PC-9 (cell line): ENCODE data around the gene DICER1. TPM values are rescaled to one million over a fixed set of nuclear protein-coding genes. Genes with fewer than 3 reads are reported as not detected.

Source experiments
- BruUV-seq: library from RNA; stranded (reverse); fragments of 400-500 nt; replicated peaks from 2 replicates; lab custom pipeline; 2021; lab: Mats Ljungman, UMichigan
- CTCF ChIA-PET: fragments of 300-600 bp; sonication (Branson Sonifier 250); formaldehyde crosslinking; loops from one replicate; lab custom pipeline; 2022; ENCODE audit warnings: antibody characterized with exemption; lab: Charles Lee
- POLR2A ChIA-PET: fragments of 300-600 bp; sonication (Branson Sonifier 250); formaldehyde crosslinking; loops from one replicate; lab custom pipeline; 2022; ENCODE audit warnings: antibody characterized with exemption; ENCODE audit not compliant: unreplicated experiment; lab: Charles Lee
- DNase-seq, 2 experiments: peaks; one replicate each; pipeline versions ENCODE4 v3.0.0 to v3.0.0-alpha.2; 2015 to 2022; ENCODE audit warnings: mixed read lengths in 1 of 2
- H2AFZ ChIP-seq: fragments of 200-600 bp; sonication (generic); 2 replicates; pipeline ENCODE4 v1.8.1; 2017; ENCODE audit warnings: antibody characterized with exemption
- H3F3A ChIP-seq: fragments of 200-600 bp; sonication (generic); 2 replicates; pipeline ENCODE4 v1.8.1; 2017; ENCODE audit warnings: antibody characterized with exemption, mild to moderate bottlenecking, low read depth; ENCODE audit not compliant: insufficient read depth
- H3K27ac ChIP-seq: fragments of 200-600 bp; sonication (generic); 2 replicates; pipeline ENCODE4 v1.6.1; 2016; ENCODE audit warnings: mixed run types
- H3K27me3 ChIP-seq: fragments of 200-600 bp; sonication (generic); 2 replicates; pipeline ENCODE4 v1.6.1; 2016; ENCODE audit warnings: low read depth, mixed run types; ENCODE audit not compliant: insufficient read depth
- H3K36me3 ChIP-seq: fragments of 200-600 bp; sonication (generic); 2 replicates; pipeline ENCODE4 v1.6.1; 2016; ENCODE audit warnings: low read depth, mixed run types
- H3K4me1 ChIP-seq: fragments of 200-600 bp; sonication (generic); replicated peaks from 2 replicates; pipeline ENCODE4 v1.6.1; 2016; ENCODE audit warnings: mixed run types; ENCODE audit not compliant: insufficient read depth
- H3K4me2 ChIP-seq: fragments of 200-600 bp; sonication (generic); 2 replicates; pipeline ENCODE4 v1.6.1; 2017; ENCODE audit warnings: mixed run types
- H3K4me3 ChIP-seq: fragments of 200-600 bp; sonication (generic); 2 replicates; pipeline ENCODE4 v1.6.1; 2016; ENCODE audit warnings: mixed run types
- H3K79me2 ChIP-seq: fragments of 200-600 bp; sonication (generic); 2 replicates; pipeline ENCODE4 v1.6.1; 2017; ENCODE audit warnings: low read depth, mixed run types
- H3K9me2 ChIP-seq: fragments of 200-600 bp; sonication (generic); 2 replicates; pipeline ENCODE4 v1.8.1; 2017; ENCODE audit warnings: mild to moderate bottlenecking; ENCODE audit not compliant: insufficient read depth
- H3K9me3 ChIP-seq: fragments of 200-600 bp; sonication (generic); 2 replicates; pipeline ENCODE4 v1.8.1; 2016; ENCODE audit warnings: low read depth; ENCODE audit not compliant: insufficient read depth
- H4K20me1 ChIP-seq: fragments of 200-600 bp; sonication (generic); 2 replicates; pipeline ENCODE4 v1.8.1; 2017; ENCODE audit not compliant: insufficient read depth
- EZH2 ChIP-seq: fragments of 200-600 bp; sonication (generic); IDR thresholded peaks from 2 replicates; pipeline ENCODE4 v1.8.0; 2017; ENCODE audit warnings: antibody characterized with exemption, low read depth
- intact Hi-C: fragments of 100-400 bp; cut with micrococcal nuclease; formaldehyde crosslinking; loops from one replicate; pipeline ENCODE4 v1.10.0; 2022; ENCODE audit not compliant: unreplicated experiment
- total RNA-seq: library from RNA; stranded (reverse); gene quantifications from 2 replicates; pipeline ENCODE4 v1.2.3, GENCODE V29; 2021
- TF ChIP-seq, protein P1 (sequence below): fragments of 200-600 bp; sonication (generic); conservative IDR thresholded peaks from 2 replicates; pipeline ENCODE4 v1.6.1; 2017; ENCODE audit warnings: mixed run types, antibody characterized with exemption, mild to moderate bottlenecking, moderate library complexity

Gene DICER1
- total RNA-seq, 1 experiment from 2014 or later, result 15.1 TPM

DNA sequence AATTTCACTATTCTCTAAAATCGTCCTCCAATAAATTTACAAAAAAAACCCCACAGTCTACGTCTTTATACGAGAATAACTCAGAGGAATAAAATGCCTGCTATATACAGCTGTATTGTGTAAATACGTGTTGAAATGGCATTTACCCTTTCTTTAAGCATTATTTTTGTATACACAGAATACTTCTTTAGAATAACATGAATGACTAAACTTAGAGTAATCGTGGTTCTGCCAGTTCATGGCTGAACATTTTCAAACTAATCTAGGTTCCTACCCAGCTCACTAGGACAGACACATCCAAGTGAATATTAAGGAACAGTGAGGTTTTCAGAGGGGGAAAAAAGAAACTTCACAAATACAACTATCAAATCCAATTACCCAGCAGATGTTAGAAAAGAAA is 24.6 kb downstream of the DICER1 start:
- H3K36me3 ChIP-seq, result 0 out of 2 replicates have a peak, but pooled peaks cover 5% of the 10 kb centered on the region
- H3K4me3 ChIP-seq, result no peak overlapping the region
- H3K79me2 ChIP-seq, result 0 out of 2 replicates have a peak, but pooled peaks cover 9% of the 10 kb centered on the region
- no peaks in the 10 kb centered on the region for H3K27me3 ChIP-seq
- H3K9me2 ChIP-seq, result no peaks in the 10 kb centered on the region
- H3K4me1 ChIP-seq, result no peaks in the 10 kb centered on the region
- no peak overlapping the region for H2AFZ ChIP-seq
- no peak overlapping the region for H3K4me2 ChIP-seq
- intact Hi-C loops, result no loop called here
- no peak for TF ChIP-seq EZH2
- TF ChIP-seq, protein P1, sequence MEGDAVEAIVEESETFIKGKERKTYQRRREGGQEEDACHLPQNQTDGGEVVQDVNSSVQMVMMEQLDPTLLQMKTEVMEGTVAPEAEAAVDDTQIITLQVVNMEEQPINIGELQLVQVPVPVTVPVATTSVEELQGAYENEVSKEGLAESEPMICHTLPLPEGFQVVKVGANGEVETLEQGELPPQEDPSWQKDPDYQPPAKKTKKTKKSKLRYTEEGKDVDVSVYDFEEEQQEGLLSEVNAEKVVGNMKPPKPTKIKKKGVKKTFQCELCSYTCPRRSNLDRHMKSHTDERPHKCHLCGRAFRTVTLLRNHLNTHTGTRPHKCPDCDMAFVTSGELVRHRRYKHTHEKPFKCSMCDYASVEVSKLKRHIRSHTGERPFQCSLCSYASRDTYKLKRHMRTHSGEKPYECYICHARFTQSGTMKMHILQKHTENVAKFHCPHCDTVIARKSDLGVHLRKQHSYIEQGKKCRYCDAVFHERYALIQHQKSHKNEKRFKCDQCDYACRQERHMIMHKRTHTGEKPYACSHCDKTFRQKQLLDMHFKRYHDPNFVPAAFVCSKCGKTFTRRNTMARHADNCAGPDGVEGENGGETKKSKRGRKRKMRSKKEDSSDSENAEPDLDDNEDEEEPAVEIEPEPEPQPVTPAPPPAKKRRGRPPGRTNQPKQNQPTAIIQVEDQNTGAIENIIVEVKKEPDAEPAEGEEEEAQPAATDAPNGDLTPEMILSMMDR, result no peak
- H4K20me1 ChIP-seq, result no peaks in the 10 kb centered on the region
- ChIA-PET POLR2A (no interaction called here), CTCF (no interaction called here)
- H3K9me3 ChIP-seq, result no peaks in the 10 kb centered on the region
- no peak for DNase-seq
- no peak overlapping the region for H3K27ac ChIP-seq
- no peaks in the 10 kb centered on the region for H3F3A ChIP-seq
- BruUV-seq, result no TSS peak

DNA sequence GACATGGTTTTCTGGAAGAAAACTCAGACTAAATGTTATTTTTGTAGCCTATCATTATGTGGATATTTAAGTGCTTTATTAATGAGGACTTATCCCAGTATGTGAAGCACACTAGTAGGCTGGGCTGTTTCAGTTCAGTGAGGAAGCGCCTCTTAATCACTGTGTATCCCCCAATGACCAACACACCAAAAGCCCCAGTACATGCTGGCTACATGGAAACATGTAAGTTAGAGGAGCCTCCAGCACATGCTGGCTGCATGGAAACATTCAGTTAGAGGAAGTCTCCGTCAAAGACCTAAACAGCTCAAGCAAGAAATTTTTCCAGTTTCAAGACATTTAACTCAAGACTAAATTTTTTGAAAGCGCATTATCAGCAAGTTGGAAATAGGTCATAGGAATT is 26.8 kb downstream of the DICER1 start:
- H2AFZ ChIP-seq, result no peak overlapping the region
- no peak overlapping the region for H3K4me3 ChIP-seq
- 0 out of 2 replicates have a peak, but pooled peaks cover 5% of the 10 kb centered on the region for H3K36me3 ChIP-seq
- ChIA-PET POLR2A (no interaction called here), CTCF (no interaction called here)
- H3K27ac ChIP-seq, result no peak overlapping the region
- no peaks in the 10 kb centered on the region for H3K9me3 ChIP-seq
- H4K20me1 ChIP-seq, result no peaks in the 10 kb centered on the region
- intact Hi-C loops, result no loop called here
- no peaks in the 10 kb centered on the region for H3K79me2 ChIP-seq
- BruUV-seq, result no TSS peak
- no peak overlapping the region for H3K4me2 ChIP-seq
- H3K27me3 ChIP-seq, result no peaks in the 10 kb centered on the region
- no peaks in the 10 kb centered on the region for H3K9me2 ChIP-seq
- no peaks in the 10 kb centered on the region for H3F3A ChIP-seq
- H3K4me1 ChIP-seq, result no peaks in the 10 kb centered on the region
- no peak for TF ChIP-seq EZH2
- TF ChIP-seq, protein P1, result no peak
- no peak for DNase-seq

DNA sequence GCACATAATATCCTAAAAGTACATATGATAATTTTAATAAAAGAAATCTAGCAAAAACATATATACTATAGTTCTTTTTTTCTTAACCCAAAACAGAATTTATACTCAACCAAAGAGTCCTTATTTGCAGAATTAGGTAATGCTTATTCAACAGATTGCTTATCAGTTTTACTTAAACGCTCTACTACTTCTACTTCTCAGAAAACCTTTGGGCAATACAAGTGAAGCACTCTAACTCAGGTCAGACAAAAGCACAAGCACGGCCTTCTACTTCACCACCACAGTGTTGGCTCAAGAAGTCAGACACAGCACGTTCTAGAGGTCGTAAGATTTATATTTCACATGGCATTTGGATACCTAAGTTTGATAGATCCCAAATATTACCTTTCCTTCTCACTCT is 29.2 kb downstream of the DICER1 start:
- H3K27ac ChIP-seq, result no peak overlapping the region
- no peak overlapping the region for H3K4me2 ChIP-seq
- no TSS peak for BruUV-seq
- 0 out of 2 replicates have a peak, but pooled peaks cover 5% of the 10 kb centered on the region for H3K36me3 ChIP-seq
- intact Hi-C loops, result no loop called here
- CTCF ChIA-PET, result no interaction called here
- no peaks in the 10 kb centered on the region for H4K20me1 ChIP-seq
- no peak for TF ChIP-seq EZH2
- TF ChIP-seq, protein P1, result no peak
- no peak overlapping the region for H3K4me3 ChIP-seq
- H3K9me2 ChIP-seq, result no peaks in the 10 kb centered on the region
- no peaks in the 10 kb centered on the region for H3F3A ChIP-seq
- POLR2A ChIA-PET, result no interaction called here
- H3K79me2 ChIP-seq, result no peaks in the 10 kb centered on the region
- H3K9me3 ChIP-seq, result no peaks in the 10 kb centered on the region
- H3K4me1 ChIP-seq, result no peaks in the 10 kb centered on the region
- H2AFZ ChIP-seq, result no peak overlapping the region
- DNase-seq, result no peak
- no peaks in the 10 kb centered on the region for H3K27me3 ChIP-seq
